Purkinje cell (primary cell): ENCODE results near the gene RNU6-9. TPM values are rescaled to one million over a fixed set of nuclear protein-coding genes. Genes with fewer than 3 reads are reported as not detected.

Experiments
- polyA plus RNA-seq: library from polyadenylated mRNA; unstranded; fragments of >200 nt; fragmentation: Nextera tagmentation; gene quantifications from 2 replicates; pipeline ENCODE4 v1.2.1, GENCODE V29; 2014

The RNU6-9 gene
- polyA plus RNA-seq = not detected in 2 replicates

DNA sequence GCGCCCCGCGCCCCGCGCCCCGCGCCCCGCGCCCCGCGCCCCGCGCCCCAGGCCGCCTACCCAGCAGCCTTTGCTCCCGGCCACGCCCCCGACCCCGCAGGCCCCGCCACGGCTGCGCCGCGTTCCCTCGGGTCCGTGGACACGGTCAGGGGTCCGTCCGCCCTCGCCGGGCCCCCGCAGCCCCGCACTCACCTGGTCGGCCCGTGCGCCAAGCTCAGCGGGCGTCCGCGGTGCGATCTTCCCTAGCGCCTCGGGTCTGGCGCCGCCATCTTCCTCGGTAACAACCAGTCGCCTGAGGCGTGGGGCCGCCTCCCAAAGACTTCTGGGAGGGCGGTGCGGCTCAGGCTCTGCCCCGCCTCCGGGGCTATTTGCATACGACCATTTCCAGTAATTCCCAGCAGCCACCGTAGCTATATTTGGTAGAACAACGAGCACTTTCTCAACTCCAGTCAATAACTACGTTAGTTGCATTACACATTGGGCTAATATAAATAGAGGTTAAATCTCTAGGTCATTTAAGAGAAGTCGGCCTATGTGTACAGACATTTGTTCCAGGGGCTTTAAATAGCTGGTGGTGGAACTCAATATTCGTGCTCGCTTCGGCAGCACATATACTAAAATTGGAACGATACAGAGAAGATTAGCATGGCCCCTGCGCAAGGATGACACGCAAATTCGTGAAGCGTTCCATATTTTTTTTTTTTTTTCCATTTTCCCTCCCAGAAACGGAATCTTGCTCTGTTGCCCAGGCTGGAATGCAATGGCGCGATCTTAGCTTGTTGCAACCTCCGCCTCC lies at the start of gene RNU6-9, which contains the start of gene MED16:
RNU6-9 (plus strand) TSS at position 591 of the 796 bp plus-strand sequence.
MED16 (minus strand) TSS at position 294 of the 796 bp plus-strand sequence. CDS start 2,056 bp downstream, outside the sequence.

DNA sequence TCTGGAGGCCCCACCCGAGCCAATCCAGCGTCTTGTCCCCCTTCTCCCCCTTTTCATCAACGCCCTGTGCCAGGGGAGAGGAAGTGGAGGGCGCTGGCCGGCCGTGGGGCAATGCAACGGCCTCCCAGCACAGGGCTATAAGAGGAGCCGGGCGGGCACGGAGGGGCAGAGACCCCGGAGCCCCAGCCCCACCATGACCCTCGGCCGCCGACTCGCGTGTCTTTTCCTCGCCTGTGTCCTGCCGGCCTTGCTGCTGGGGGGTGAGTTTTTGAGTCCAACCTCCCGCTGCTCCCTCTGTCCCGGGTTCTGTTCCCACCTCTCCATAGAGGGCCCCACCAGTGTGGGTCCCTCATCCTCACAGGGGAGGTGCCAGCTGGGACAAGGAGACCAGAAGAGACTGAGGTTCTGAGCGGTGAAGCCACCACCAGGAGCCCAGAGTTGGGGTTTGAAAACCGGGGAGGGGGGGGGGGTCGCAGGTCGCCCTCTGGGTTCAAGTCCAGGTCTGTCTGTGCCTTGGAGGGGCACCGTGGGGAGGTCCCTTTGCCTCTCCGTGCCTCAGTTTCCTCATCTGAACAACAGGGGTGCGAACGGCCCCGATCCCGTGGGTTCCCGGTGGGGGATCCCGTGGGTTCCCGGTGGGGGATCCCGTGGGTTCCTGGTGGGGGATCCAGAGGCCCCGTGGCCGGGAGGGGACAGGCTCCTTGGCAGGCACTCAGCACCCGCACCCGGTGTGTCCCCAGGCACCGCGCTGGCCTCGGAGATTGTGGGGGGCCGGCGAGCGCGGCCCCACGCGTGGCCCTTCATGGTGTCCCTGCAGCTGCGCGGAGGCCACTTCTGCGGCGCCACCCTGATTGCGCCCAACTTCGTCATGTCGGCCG lies 40.9 kb upstream of the RNU6-9 start, which contains the start of gene ELANE:
ELANE (plus strand) TSS at position 168 of the 878 bp plus-strand sequence; CDS start at position 194, 26 bp downstream.

DNA sequence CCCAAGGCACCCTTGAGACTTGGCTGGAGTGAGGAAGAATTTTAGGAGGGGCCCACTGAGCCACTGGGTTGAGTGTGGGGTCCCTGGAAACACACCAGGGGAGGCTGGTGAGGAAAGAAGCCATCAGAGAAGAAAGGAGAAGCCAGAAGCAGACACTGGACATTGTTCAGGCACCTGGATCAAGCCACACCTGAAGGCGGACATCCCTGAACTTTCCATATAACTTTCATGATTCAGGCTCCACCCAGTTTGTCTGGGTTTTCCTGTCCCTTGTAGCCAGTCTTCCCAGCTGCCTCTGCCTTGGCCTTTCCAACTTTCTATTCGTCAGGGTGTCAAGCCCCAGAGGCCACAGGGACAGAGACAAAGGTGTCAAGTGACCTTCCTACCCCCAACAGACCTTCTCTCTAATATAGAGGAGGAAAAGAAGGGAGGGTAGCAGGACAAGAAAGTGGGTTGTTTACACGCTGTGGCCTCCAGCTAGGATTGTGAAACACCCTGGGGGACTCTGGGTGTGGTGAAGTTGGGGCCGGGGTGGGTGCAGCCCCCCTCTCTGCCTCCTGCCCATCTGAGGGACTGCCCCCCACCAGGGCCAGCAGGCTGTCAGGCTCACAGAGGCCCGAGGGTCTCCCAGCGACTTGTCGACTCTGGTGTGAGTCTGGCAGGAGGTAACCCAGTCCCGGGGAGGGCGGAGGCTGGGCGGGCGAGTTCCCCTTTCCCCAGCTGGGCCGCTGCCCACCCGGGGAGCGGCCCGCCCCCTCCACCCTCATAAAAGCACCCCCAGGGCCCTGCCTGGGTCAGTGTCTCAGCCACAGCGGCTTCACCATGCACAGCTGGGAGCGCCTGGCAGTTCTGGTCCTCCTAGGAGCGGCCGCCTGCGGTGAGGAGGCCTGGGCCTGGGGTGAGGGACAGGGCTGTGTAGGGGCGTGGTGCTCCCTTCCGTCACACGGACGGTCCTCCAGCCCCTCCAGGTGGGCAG lies 34.1 kb upstream of the RNU6-9 start, which contains the start of gene CFD:
CFD (plus strand) TSS at position 797 of the 976 bp plus-strand sequence; CDS start at position 823, 26 bp downstream.

DNA sequence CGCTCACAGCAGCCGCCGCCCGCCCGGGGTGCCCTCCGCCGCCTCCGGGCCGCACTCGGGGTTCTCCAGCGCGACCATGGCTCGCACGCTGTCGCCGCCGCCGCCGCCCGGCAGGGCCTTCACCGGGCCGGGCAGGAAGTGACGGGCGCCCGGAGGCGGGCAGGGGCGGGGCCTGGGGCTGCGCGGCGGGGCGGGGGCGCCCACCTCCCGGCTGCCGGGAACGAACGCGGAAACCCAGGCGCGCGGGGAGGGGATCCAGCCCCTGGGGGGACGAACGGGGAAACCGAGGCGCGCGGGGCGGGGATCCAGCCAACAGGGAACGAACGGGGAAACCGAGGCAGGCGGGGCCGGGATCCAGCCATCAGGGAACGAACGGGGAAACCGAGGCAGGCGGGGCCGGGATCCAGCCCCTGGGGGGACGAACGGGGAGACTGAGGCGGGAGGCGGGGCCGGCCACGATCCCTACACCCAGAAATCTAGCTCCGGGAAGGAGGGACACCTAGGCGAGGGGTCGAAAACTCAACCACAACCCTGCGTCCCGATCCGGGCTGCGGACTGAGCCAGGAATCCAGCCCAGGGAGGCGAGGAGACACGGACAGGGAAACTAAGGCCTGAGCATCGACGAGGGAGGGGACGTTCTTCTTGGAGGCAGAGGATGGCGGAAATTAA lies 19.9 kb downstream of the RNU6-9 start, which contains the start of gene R3HDM4:
R3HDM4 (minus strand) TSS at position 140 of the 669 bp plus-strand sequence; CDS start at position 78, 62 bp downstream.

DNA sequence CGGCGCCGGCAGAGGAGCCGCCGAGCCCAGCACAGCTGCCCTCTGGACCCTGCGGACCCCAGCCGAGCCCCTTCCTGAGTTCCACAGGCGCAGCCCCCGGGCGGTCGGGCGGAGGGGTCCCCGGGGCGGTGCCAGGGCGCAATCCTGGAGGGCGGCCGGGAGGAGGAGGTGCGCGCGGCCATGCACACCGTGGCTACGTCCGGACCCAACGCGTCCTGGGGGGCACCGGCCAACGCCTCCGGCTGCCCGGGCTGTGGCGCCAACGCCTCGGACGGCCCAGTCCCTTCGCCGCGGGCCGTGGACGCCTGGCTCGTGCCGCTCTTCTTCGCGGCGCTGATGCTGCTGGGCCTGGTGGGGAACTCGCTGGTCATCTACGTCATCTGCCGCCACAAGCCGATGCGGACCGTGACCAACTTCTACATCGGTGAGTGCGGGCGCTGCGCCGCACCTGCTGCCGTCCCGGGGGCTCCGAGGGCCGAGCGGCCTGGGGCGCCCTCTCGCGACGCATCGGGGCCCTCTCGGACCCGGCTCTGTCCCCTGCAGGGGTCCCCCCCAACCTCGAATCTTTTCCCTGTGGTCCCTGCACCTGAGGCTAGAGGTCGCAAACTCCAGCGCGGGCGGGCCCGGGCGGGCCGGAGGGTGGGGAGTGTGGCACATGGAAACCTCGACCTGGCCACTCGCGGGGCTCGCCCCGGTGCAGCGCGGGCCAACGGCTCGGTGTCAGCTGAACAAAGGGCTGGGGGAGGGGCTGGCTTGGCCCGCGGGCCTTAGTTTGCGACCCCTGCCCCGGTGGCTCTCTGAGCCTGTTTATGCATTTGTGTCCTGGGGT lies 24.3 kb downstream of the RNU6-9 start, which contains the start of gene KISS1R:
KISS1R (plus strand) TSS at position 11 of the 829 bp plus-strand sequence; CDS start at position 181, 170 bp downstream.

DNA sequence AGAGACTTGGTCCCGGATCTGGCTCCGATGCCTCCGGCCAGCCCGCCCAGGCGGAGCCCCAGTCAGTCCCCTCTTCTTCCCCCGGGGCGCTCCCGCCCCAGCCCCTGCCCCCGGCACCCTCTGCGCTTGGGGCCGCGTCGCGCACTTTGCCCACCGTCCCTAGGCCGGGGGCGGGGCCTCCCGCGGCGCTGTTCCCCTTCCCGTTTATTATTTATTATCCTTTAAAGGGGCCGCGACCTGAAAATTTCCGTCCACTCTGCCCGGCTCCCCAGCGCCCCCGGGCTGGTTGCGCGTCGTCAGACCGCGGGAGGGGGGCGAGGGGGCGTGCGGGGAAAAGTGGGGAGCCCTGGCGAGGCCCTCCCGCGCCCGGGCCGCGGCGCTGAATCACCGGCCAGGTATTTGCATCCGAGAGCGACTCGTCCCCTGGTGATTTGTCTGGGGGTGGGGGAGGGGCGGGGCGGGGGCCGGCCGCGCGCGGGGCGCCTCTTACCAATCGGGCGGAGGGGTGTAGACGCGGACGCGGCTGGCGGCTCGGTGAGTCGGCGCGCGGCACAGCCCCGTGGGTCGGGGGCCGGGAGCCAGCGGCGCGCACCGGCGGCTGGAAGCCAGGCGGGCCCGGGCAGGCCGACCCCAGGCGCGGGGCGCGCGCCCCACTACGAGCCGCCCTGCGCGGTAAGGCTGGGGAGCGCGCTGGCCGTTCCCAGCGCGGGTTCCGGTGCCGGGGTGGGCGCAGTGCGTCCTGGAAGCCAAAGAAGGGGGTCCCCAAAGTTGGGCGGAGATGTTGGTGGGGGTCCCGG lies 32.4 kb downstream of the RNU6-9 start, which contains the start of gene ARID3A:
ARID3A (plus strand) TSS at position 510 of the 797 bp plus-strand sequence. CDS start 3,494 bp downstream, outside the sequence.

Other genes with a start within 250 kb of the RNU6-9 start
- gene RNF126, start 230.3 kb upstream of the RNU6-9 start, polyA plus RNA-seq = 1.0 and 2.2 TPM in 2 replicates
- 1.2 TPM in 1 of 2 replicates, not detected in the other for gene FSTL3, start 217.1 kb upstream of the RNU6-9 start, polyA plus RNA-seq
- gene PRSS57, start 198.0 kb upstream of the RNU6-9 start, polyA plus RNA-seq = not detected in 2 replicates
- gene PALM, start 184.5 kb upstream of the RNU6-9 start, polyA plus RNA-seq = 0.28 and 0.99 TPM in 2 replicates
- not detected in 2 replicates for gene MISP, start 142.4 kb upstream of the RNU6-9 start, polyA plus RNA-seq
- 0.62 and 0.71 TPM in 2 replicates for gene PTBP1, start 96.0 kb upstream of the RNU6-9 start, polyA plus RNA-seq
- gene PLPPR3, start 71.5 kb upstream of the RNU6-9 start, polyA plus RNA-seq = 1.2 TPM in 1 of 2 replicates, not detected in the other
- not detected in 2 replicates for gene AZU1, start 65.6 kb upstream of the RNU6-9 start, polyA plus RNA-seq
- not detected in 2 replicates for gene PRTN3, start 52.5 kb upstream of the RNU6-9 start, polyA plus RNA-seq
- gene ELANE, start 41.2 kb upstream of the RNU6-9 start, polyA plus RNA-seq = not detected in 2 replicates
- 0.34 and 0.60 TPM in 2 replicates for gene CFD, start 33.8 kb upstream of the RNU6-9 start, polyA plus RNA-seq
- gene MED16, start 297 bp upstream of the RNU6-9 start, polyA plus RNA-seq = 3.6 and 15.3 TPM in 2 replicates
- gene R3HDM4, start 19.7 kb downstream of the RNU6-9 start, polyA plus RNA-seq = 0.92 and 2.0 TPM in 2 replicates
- gene KISS1R, start 23.8 kb downstream of the RNU6-9 start, polyA plus RNA-seq = not detected in 2 replicates
- gene ARID3A, start 32.6 kb downstream of the RNU6-9 start, polyA plus RNA-seq = 0.07 and 0.27 TPM in 2 replicates
- gene WDR18, start 90.9 kb downstream of the RNU6-9 start, polyA plus RNA-seq = 6.9 and 7.9 TPM in 2 replicates
- not detected in 2 replicates for gene GRIN3B, start 106.9 kb downstream of the RNU6-9 start, polyA plus RNA-seq
- 2.3 and 6.2 TPM in 2 replicates for gene TMEM259, start 127.6 kb downstream of the RNU6-9 start, polyA plus RNA-seq
- not detected in 2 replicates for gene RNU6-2, start 128.0 kb downstream of the RNU6-9 start, polyA plus RNA-seq
- gene CNN2, start 133.1 kb downstream of the RNU6-9 start, polyA plus RNA-seq = 0.78 TPM in 1 of 2 replicates, not detected in the other
- gene ABCA7, start 146.6 kb downstream of the RNU6-9 start, polyA plus RNA-seq = 2.1 TPM in 1 of 2 replicates, not detected in the other
- not detected in 2 replicates for gene ARHGAP45, start 173.7 kb downstream of the RNU6-9 start, polyA plus RNA-seq
- gene POLR2E, start 201.9 kb downstream of the RNU6-9 start, polyA plus RNA-seq = 10.2 and 26.5 TPM in 2 replicates
- gene GPX4, start 210.5 kb downstream of the RNU6-9 start, polyA plus RNA-seq = 152 and 277 TPM in 2 replicates